Hepatic stellate cell (primary cell): ENCODE results near the gene HIBCH.
"Not testable (repeated sequence)": the region's sequence is repeated elsewhere in the genome, so short reads cannot be mapped to it uniquely, and the experiment has no call there.

Experiments
- DNase-seq: peaks from one replicate; pipeline ENCODE4 v3.0.0; 2011; ENCODE audit warnings: low spot score

The HIBCH gene

GRCh38 chr2:190235551-190236075, 84.0 kb downstream of the HIBCH start:
- DNase-seq = no peak

- DNase-seq = no peak
These were observed 84.5 kb downstream of the HIBCH start for GRCh38 chr2:190235101-190235500.

DNA sequence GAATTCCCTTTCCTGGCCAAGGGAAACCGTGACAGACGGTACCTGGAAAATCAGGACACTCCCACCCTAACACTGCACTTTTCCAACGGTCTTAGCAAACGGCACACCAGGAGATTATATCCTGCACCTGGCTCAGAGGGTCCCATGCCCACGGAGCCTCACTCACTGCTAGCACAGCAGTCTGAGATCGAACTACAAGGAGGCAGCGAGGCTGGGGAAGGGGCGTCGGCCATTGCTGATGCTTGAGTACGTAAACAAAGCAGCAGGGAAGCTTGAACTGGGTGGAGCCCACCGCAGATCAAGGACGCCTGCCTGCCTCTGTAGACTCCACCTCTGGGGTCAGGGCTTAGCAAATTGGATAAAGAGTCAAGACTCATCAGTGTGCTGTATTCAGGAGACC, 95.6 kb downstream of the HIBCH start:
- not testable (repeated sequence) for DNase-seq

DNA sequence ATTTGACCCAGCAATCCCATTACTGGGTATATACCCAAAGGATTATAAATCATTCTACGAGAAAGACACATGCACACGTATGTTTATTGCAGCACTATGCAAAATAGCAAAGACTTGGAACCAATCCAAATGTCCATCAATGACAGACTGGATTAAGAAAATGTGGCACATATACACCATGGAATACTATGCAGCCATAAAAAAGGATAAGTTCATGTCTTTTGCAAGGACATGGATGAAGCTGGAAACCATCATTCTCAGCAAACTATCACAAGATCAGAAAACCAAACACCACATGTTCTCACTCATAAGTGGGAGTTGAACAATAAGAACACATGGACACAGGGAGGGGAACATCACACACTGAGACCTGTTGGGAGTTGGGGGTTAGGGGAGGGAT, 96.9 kb downstream of the HIBCH start:
- not testable (repeated sequence) for DNase-seq

- DNase-seq = no peak
These were observed 98.2 kb downstream of the HIBCH start for GRCh38 chr2:190221429-190221828.

DNA sequence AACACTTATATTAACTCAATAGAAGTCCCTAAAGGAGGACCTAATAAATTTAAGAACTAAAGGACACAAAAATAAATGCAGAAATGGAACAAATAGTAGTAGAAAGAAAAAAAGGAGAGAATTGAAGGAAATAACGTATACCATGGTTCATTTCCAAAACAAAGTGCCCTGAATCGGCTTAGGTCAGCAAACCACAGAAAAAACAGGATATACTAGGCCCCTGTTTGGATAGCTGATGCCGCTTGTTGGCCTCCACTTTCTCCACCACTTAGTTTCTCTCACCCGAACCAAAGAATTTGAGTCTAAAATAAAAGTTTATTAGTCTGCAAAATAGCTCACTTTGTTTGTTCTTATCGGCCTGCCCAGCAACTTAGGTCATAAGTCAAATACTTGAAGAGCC, 100.4 kb downstream of the HIBCH start:
- DNase-seq = no peak

DNA sequence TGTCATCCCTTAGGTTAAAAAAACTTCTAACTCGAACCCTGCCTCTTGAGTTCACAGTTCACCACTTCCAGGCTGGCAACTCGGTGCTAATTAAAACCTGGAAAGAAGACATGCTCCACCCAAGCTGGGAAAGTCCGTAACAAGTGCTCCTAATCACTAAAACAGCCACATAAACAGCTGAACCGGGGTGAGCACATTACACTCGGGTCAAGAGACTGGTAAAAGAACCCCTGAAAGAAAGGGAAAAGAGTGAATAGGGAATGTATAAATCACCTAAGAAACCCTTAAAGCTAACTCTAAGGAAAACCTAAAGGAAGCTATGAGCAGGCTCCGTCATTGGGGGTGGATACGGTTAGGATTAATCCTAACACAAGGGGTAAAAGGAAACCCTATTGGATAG, 102.0 kb downstream of the HIBCH start:
- DNase-seq = no peak

- no peak for DNase-seq
These were observed 102.8 kb downstream of the HIBCH start for GRCh38 chr2:190216829-190217228.

- DNase-seq = no peak
These were observed 104.0 kb downstream of the HIBCH start for GRCh38 chr2:190215620-190216019.

GRCh38 chr2:190214426-190215194, 105.0 kb downstream of the HIBCH start:
- no peak for DNase-seq

DNA sequence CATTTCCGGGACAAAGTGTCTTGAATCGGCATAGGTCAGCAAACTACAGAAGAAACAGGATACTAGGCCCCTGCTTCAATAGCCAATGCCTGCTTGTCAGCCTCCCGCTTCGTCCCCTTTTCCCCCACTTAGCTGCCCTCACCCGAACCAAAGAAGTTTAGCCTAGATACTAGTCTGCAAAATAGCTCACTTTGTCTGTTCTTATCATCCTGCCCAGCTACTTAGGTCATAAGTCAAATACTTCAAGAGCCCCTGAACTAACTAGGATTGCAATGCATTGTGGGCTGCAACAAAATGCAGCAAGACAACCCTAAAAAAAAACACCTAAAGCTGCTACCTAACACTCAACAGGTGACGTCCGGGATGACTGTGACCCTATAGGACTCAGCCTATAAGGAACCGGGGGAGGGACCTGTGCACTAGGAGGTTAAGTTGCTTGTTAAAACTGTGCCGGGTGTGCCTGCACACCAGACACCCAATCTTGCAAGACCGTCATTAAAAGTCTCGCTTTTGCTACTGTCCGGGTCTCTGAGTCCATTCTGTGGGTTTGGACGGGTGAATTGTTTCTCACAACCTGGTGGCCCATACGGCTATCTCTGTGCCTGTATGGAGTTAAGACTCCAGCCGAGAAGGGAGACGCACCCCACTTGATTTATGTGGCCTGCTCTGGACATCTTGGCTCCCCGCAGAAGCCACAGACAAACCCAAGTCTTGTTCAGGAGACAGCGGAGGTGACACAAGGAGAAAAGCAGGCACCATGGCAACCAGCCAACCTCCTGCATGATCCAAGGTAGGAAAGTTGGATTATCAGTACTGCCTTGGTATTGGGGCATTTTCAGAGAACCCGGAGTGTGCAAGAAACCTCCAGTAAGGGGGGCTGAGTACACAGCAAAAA, 105.9 kb downstream of the HIBCH start:
- no peak for DNase-seq

DNA sequence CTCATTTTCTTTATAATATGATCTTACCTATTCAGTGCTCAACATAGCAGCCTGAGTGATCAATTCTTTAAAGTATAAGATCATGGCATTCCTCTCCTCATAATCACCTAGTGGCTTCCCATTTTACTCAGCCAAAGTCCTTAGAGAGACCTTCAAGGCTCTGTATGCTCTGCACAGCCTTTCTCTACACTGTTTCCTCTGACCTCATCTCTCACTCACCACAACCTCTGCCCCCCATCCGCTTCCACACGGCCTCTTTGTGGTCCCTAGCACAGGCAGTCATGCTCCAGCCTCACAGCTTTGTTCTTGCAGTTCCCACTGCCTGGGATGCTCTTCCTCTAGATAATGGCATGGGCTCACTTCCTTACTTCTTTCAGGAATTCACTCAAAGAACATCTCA, 109.2 kb downstream of the HIBCH start:
- DNase-seq = no peak

GRCh38 chr2:190209559-190209958, 110.1 kb downstream of the HIBCH start:
- DNase-seq = no peak

GRCh38 chr2:190207930-190208329, 111.7 kb downstream of the HIBCH start:
- no peak for DNase-seq

GRCh38 chr2:190205657-190206056, 114.0 kb downstream of the HIBCH start:
- no peak for DNase-seq

DNA sequence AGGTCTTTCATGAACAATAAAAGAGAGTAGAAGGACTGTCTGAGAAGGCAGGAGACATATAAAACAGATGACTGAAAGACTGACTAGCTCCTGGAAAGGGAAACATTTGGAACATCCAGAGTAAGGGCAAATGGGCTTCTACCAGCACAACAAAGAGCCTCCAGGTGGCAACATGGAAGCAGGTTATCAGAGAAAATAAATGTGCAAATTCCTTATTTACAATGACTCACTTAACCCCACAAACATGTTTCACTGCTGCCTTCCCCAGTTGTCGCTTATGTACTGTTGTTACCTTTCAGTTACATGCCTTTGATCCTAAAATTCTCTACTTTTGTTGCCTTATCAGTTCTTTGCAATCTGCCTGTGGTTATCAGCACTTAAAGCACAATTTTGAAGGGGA, 117.0 kb downstream of the HIBCH start:
- DNase-seq = no peak

DNA sequence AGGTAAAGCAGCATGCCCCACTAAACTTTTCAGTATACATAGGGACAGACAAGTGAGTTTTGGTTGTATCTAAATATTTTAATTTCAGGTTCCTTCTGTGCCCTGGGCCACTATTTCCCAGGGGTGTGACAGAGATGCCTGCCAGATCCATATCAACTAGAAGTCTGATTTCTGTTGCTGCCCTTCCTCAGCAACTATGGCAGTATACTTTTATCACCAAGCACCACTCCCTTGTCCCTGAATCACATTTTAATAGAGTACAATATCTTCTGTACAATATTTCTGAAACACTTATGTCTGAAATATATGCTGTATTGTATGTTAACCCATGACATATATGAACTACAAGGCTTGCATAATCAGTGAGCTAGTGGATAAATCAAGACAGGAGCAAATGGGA, 117.6 kb downstream of the HIBCH start:
- DNase-seq = no peak

DNA sequence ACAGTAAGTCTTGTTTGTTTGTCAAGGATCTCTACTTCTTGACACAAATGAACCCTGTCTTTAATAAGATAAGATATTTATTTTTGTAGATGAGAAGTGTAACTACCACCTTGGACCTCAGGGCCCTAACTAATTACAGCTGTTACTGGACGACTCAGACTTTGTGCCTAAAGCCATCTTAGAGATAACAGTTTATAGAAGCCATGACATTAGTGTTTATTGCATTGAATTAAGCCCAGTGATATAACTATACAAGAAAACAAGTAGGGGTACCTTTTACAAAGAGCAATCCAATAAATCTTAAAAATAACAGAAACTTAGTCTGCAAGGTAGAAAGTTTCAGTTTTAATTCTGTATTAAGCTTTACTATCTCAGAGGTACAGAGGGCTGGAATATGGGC, 119.0 kb downstream of the HIBCH start:
- DNase-seq = no peak

DNA sequence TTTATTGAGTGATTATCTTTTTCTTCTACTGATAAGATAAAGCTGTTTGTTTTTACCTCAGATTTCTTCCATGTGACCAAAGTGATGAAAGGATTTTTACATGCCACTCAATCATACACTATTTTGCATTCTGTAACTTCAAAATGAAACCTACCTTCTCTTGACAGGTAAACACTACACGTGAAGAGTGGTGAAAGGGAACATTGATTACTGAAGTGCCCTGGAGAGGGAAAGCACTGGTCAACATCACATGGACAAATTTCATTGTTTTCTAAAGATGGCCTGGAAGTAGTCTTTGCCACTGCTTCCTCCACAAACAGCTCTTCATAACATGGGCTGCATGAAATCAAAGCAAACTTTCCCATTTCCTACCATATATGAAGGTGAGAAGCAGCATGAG, 120.1 kb downstream of the HIBCH start:
- DNase-seq = no peak

- DNase-seq = no peak
These were observed 120.5 kb downstream of the HIBCH start for GRCh38 chr2:190199109-190199508.

DNA sequence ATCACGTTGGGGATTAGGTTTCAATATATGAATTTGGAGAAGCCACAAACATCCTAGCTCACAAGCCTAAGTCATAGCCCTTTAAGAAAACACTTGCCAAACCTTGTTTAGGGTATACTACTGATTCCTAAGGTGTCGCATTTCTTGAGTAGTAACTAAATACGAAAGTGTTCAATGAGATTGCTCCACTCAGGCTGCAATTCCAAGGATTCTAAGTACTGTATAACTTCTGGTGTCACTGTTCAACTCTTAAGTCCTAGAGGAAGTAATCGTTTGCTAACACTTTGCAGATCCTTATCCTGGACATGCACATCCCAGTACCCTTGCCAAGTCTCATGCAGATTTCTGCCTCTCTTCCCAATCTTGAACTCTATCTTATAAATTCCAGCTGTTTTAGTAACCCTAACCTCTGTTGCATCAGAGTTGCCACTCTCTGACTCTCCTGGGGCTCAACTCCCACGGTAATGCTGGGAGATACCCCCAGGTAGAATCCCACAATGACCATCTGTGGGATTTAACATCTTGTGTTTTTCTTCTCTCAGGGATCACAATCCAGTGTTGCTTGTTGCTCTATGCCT, 122.4 kb downstream of the HIBCH start:
- DNase-seq = no peak

GRCh38 chr2:190190507-190191162, 129.0 kb downstream of the HIBCH start:
- DNase-seq = no peak
